HEK293 (cell line): Measurements from ENCODE around the gene CLDN19.

Experiments
- CTCF ChIP-seq: fragments of 450-650 bp; formaldehyde crosslinking; IDR thresholded peaks from 2 replicates; pipeline ENCODE4 v1.5.1; 2016; ENCODE audit warnings: missing biosample characterization, missing genetic modification characterization
- MYNN ChIP-seq: fragments of 450-650 bp; formaldehyde crosslinking; IDR thresholded peaks from 2 replicates; pipeline ENCODE4 v1.5.1; 2016; ENCODE audit warnings: missing biosample characterization, missing genetic modification characterization, borderline replicate concordance
- TCF7L2 ChIP-seq: IDR thresholded peaks from 2 replicates; pipeline ENCODE4 v1.6.1; 2011; ENCODE audit warnings: low read depth, mild to moderate bottlenecking, inconsistent platforms, low read length, moderate library complexity, borderline replicate concordance
- YY1 ChIP-seq: fragments of 450-650 bp; formaldehyde crosslinking; IDR thresholded peaks from 2 replicates; pipeline ENCODE4 v1.5.1; 2018; ENCODE audit warnings: missing biosample characterization, missing genetic modification characterization
- ZFP37 ChIP-seq: fragments of 450-650 bp; formaldehyde crosslinking; IDR thresholded peaks from 2 replicates; pipeline ENCODE4 v1.5.1; 2016; ENCODE audit warnings: missing biosample characterization, missing genetic modification characterization
- ZNF175 ChIP-seq: fragments of 450-650 bp; formaldehyde crosslinking; IDR thresholded peaks from 2 replicates; pipeline ENCODE4 v1.5.1; 2016; ENCODE audit warnings: missing biosample characterization, missing genetic modification characterization
- ZNF211 ChIP-seq: fragments of 450-650 bp; formaldehyde crosslinking; IDR thresholded peaks from 2 replicates; pipeline ENCODE4 v1.5.1; 2016; ENCODE audit warnings: low read depth, missing biosample characterization, missing genetic modification characterization
- ZNF223 ChIP-seq: fragments of 450-650 bp; formaldehyde crosslinking; IDR thresholded peaks from 2 replicates; pipeline ENCODE4 v1.5.1; 2016; ENCODE audit warnings: missing biosample characterization, missing genetic modification characterization
- ZNF324 ChIP-seq: fragments of 450-650 bp; formaldehyde crosslinking; IDR thresholded peaks from 2 replicates; pipeline ENCODE4 v1.5.1; 2016; ENCODE audit warnings: missing biosample characterization, missing genetic modification characterization
- ZNF426 ChIP-seq: fragments of 450-650 bp; formaldehyde crosslinking; IDR thresholded peaks from 2 replicates; pipeline ENCODE4 v1.5.1; 2017; ENCODE audit warnings: missing biosample characterization, missing genetic modification characterization, mild to moderate bottlenecking, inconsistent platforms, moderate library complexity
- ZNF510 ChIP-seq: fragments of 450-650 bp; formaldehyde crosslinking; IDR thresholded peaks from 2 replicates; pipeline ENCODE4 v1.5.1; 2018; ENCODE audit warnings: mild to moderate bottlenecking, missing genetic modification characterization, missing biosample characterization; ENCODE audit not compliant: insufficient replicate concordance
- ZNF580 ChIP-seq: fragments of 450-650 bp; formaldehyde crosslinking; IDR thresholded peaks from 2 replicates; pipeline ENCODE4 v1.5.1; 2016; ENCODE audit warnings: missing biosample characterization, missing genetic modification characterization
- TF ChIP-seq, protein P1 (sequence below): fragments of 450-650 bp; formaldehyde crosslinking; optimal IDR thresholded peaks from 2 replicates; pipeline ENCODE3; 2016; ENCODE audit warnings: missing biosample characterization, mild to moderate bottlenecking, missing genetic modification characterization

- TF ChIP-seq ZNF211 (no peak), CTCF (no peak), TCF7L2 (no peak), ZNF580 (tag by site-specific recombination) (no peak), ZFP37 (tag by site-specific recombination) (no peak), YY1 (tag by site-specific recombination) (no peak), ZNF510 (tag by site-specific recombination) (no peak), ZNF324 (tag by site-specific recombination) (no peak), ZNF426 (tag by site-specific recombination) (no peak), ZNF223 (tag by site-specific recombination) (no peak), MYNN (no peak), ZNF175 (tag by site-specific recombination) (no peak)
- TF ChIP-seq, protein P1, sequence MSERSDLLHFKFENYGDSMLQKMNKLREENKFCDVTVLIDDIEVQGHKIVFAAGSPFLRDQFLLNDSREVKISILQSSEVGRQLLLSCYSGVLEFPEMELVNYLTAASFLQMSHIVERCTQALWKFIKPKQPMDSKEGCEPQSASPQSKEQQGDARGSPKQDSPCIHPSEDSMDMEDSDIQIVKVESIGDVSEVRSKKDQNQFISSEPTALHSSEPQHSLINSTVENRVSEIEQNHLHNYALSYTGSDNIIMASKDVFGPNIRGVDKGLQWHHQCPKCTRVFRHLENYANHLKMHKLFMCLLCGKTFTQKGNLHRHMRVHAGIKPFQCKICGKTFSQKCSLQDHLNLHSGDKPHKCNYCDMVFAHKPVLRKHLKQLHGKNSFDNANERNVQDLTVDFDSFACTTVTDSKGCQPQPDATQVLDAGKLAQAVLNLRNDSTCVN (tag by site-specific recombination): no peak
Measured at GRCh38 chr1:42734201-42735035, 5.6 kb downstream of the CLDN19 start.
